Chondrocyte (in vitro differentiated cells): ENCODE results near the gene USP15. TPM values are rescaled to one million over a fixed set of nuclear protein-coding genes. Genes with fewer than 3 reads are reported as not detected.

ENCODE experiments used
- DNase-seq: peaks from one replicate; pipeline ENCODE4 v3.0.0; 2021; ENCODE audit warnings: mixed read lengths, low spot score
- H3K27ac Mint-ChIP-seq: one replicate; pipeline ENCODE4 v1.8.0; 2021; ENCODE audit warnings: mild to moderate bottlenecking, moderate library complexity, mixed read lengths; ENCODE audit not compliant: unreplicated experiment
- H3K27me3 Mint-ChIP-seq: 2 replicates; pipeline ENCODE4 v1.8.0; 2021; ENCODE audit warnings: low read depth, mixed read lengths
- H3K36me3 Mint-ChIP-seq: 2 replicates; pipeline ENCODE4 v1.8.0; 2021; ENCODE audit warnings: low read depth, mixed read lengths
- H3K4me1 Mint-ChIP-seq: 2 replicates; pipeline ENCODE4 v1.8.0; 2021; ENCODE audit warnings: low read depth, mild to moderate bottlenecking, mixed read lengths
- H3K4me3 Mint-ChIP-seq: one replicate; pipeline ENCODE4 v1.8.0; 2021; ENCODE audit warnings: mild to moderate bottlenecking, moderate library complexity, mixed read lengths; ENCODE audit not compliant: unreplicated experiment
- H3K9me3 Mint-ChIP-seq: 2 replicates; pipeline ENCODE4 v1.8.0; 2021; ENCODE audit warnings: low read depth, mixed read lengths
- CTCF ChIP-seq: fragments of 200-600 bp; sonication (generic); IDR thresholded peaks from 2 replicates; pipeline ENCODE4 v1.5.0; 2021; ENCODE audit warnings: antibody characterized with exemption, mild to moderate bottlenecking, moderate library complexity
- total RNA-seq: library from RNA; stranded (reverse); gene quantifications from 3 replicates; pipeline ENCODE4 v1.2.1, GENCODE V29; 2021

USP15 gene
- total RNA-seq, 1 donor from 2014 or later, result 48.2 TPM

- H3K36me3 Mint-ChIP-seq, result peaks cover 2% of the 10 kb centered on the region
- H3K27ac Mint-ChIP-seq, result no peak overlapping the region
- peaks cover 17% of the 10 kb centered on the region for H3K27me3 Mint-ChIP-seq
- H3K9me3 Mint-ChIP-seq, result peaks cover 15% of the 10 kb centered on the region
- no peak overlapping the region for H3K4me3 Mint-ChIP-seq
- no peaks in the 10 kb centered on the region for H3K4me1 Mint-ChIP-seq
- TF ChIP-seq CTCF, result no peak
- DNase-seq, result no peak
These were observed 28.0 kb upstream of the USP15 start for GRCh38 chr12:62232143-62232729.

GRCh38 chr12:62233805-62234204 lies 26.4 kb upstream of the USP15 start:
- peaks cover 14% of the 10 kb centered on the region for H3K27me3 Mint-ChIP-seq
- no peak overlapping the region for H3K4me3 Mint-ChIP-seq
- no peaks in the 10 kb centered on the region for H3K4me1 Mint-ChIP-seq
- peaks cover 20% of the 10 kb centered on the region for H3K9me3 Mint-ChIP-seq
- DNase-seq, result no peak
- H3K36me3 Mint-ChIP-seq, result peaks cover 2% of the 10 kb centered on the region
- TF ChIP-seq CTCF, result no peak
- H3K27ac Mint-ChIP-seq, result no peak overlapping the region

- no peak for TF ChIP-seq CTCF
- no peak for DNase-seq
- Mint-ChIP-seq H3K9me3 (peaks cover 15% of the 10 kb centered on the region), H3K27me3 (peaks cover 27% of the 10 kb centered on the region), H3K4me1 (no peaks in the 10 kb centered on the region), H3K4me3 (no peak overlapping the region), H3K27ac (no peak overlapping the region), H3K36me3 (no peaks in the 10 kb centered on the region)
These were observed 20.6 kb upstream of the USP15 start for GRCh38 chr12:62239571-62239970.

- no peaks in the 10 kb centered on the region for H3K4me1 Mint-ChIP-seq
- no peaks in the 10 kb centered on the region for H3K36me3 Mint-ChIP-seq
- no peak for DNase-seq
- no peak overlapping the region for H3K4me3 Mint-ChIP-seq
- H3K27me3 Mint-ChIP-seq, result peaks cover 13% of the 10 kb centered on the region
- H3K9me3 Mint-ChIP-seq, result no peaks in the 10 kb centered on the region
- no peak for TF ChIP-seq CTCF
- no peak overlapping the region for H3K27ac Mint-ChIP-seq
These were observed 12.7 kb upstream of the USP15 start for GRCh38 chr12:62247281-62248045.

GRCh38 chr12:62248873-62249272 lies 11.3 kb upstream of the USP15 start:
- Mint-ChIP-seq H3K4me3 (no peak overlapping the region), H3K27me3 (peaks cover 10% of the 10 kb centered on the region), H3K4me1 (no peaks in the 10 kb centered on the region), H3K27ac (no peak overlapping the region), H3K9me3 (peaks cover 5% of the 10 kb centered on the region), H3K36me3 (no peaks in the 10 kb centered on the region)
- no peak for DNase-seq
- TF ChIP-seq CTCF, result no peak
